ENCODE results near the gene DEPDC1B. TPM values are rescaled to one million over a fixed set of nuclear protein-coding genes. Genes with fewer than 3 reads are reported as not detected.
"Not testable (repeated sequence)": the region's sequence is repeated elsewhere in the genome, so short reads cannot be mapped to it uniquely, and the experiment has no call there.

DEPDC1B gene
- total RNA-seq, 1 experiment from 2014 or later: 39.4 TPM

- DNase-seq (ENCODE audit: extremely low read depth, low read depth): peak; percentile 9
Observed at GRCh38 chr5:60651872-60652620, 47.9 kb downstream of the DEPDC1B start.

- DNase-seq (ENCODE audit: extremely low read depth, low read depth): peak; percentile 59
Observed at GRCh38 chr5:60649288-60649917, 50.6 kb downstream of the DEPDC1B start.

- no peak for DNase-seq (ENCODE audit: extremely low read depth, low read depth)
Observed at GRCh38 chr5:60648175-60648574, 51.8 kb downstream of the DEPDC1B start.

GRCh38 chr5:60640901-60641300, 59.1 kb downstream of the DEPDC1B start:
- DNase-seq (ENCODE audit: extremely low read depth, low read depth): no peak

DNA sequence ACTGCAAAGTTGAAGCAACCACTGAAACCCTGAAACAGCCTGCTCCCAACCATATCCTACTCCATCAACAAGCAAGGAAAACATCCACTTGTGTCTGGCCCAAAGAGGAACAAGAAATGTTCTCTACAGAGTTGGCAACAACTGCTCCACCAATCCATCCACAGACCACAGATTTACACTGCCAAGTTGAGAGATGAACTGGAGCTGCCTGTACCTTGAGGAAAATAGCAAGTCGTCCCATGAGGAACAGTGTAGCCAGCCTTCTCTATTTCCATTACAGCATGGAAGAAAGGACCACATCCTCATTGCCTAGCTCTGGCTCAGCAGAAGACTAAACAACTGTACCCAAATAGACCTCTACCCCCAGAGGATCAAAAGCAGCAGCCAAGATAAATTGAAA, 60.4 kb downstream of the DEPDC1B start:
- no peak for DNase-seq (ENCODE audit: extremely low read depth, low read depth)

DNA sequence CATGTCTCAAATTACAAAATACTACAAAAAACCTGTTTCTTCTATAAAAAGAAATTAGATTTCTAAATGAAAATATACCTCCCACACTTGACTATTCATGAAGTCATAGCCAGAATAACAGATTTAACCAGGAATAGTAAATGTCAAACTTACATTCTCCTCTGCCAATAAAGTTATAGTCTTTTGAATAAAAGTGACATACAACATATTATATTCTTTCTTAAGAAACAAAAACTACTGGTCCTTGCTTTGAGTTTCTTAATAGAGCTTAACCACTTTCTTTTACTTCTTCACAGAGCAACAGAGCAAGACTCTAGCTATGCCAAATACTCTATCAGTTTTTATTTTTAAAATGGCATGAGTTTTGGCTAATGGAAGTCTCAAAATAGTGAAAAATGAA, 61.7 kb downstream of the DEPDC1B start:
- DNase-seq (ENCODE audit: extremely low read depth, low read depth): no peak

- no peak for DNase-seq (ENCODE audit: extremely low read depth, low read depth)
Observed at GRCh38 chr5:60636644-60637043, 63.3 kb downstream of the DEPDC1B start.

DNA sequence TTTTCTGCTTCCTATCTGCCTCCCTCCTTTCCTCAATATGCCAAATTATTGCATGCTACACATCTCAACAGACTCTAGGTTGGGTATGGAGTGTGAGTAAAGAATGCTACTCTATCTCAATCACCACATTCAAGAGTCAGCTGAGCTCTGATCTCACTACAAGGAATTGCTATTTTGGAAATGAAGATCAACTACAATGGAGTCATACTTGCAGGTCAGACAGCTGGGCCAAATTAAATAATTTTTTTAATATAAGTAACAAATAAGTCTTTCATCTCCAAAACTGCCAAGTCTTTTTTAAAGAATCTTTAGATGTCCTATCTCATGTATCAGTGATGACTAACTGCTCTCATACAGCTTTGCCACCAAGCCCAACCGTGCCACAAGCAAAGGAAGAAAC, 64.0 kb downstream of the DEPDC1B start:
- no peak for DNase-seq (ENCODE audit: extremely low read depth, low read depth)

GRCh38 chr5:60634051-60634450, 65.9 kb downstream of the DEPDC1B start:
- DNase-seq (ENCODE audit: extremely low read depth, low read depth): no peak

DNA sequence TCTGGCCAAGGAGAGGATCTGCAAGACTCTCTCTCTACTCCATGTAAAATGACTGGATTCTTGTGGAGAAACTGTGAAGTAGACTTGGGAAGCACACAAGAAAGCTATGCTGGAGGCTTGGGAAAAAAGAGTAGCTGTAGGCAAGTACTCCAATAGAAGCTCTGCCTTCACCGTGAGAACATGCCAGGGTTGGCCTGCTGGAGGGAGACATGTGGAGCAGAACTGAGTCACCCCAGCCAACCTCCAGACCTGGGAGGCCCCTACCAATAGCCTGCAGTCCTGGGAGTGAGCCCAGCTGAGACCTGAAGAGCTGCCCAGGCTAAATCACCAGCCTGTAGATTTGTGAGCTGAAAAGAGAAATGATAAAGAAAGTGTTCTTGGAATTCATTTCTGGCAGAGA, 66.6 kb downstream of the DEPDC1B start:
- no peak for DNase-seq (ENCODE audit: extremely low read depth, low read depth)

DNA sequence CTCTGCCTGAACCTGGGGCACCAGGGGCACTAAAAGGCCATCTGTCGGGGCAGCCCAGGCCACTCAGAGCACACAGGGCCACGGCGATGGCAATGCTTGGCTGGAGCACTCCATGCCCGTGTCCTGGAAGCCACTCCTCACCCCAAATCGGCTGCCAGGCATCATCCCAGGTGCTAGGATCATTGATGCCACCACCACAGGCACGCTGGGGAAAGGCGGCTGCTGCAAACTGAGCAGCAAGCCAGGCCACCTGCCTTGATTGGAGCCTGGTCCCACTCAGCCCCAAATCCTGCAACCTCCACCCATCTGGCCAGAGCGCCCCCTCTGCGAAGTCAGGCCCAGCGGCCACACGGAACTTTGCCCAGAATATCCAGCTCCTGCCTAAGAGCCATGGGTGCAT, 67.8 kb downstream of the DEPDC1B start:
- DNase-seq (ENCODE audit: extremely low read depth, low read depth): no peak

DNA sequence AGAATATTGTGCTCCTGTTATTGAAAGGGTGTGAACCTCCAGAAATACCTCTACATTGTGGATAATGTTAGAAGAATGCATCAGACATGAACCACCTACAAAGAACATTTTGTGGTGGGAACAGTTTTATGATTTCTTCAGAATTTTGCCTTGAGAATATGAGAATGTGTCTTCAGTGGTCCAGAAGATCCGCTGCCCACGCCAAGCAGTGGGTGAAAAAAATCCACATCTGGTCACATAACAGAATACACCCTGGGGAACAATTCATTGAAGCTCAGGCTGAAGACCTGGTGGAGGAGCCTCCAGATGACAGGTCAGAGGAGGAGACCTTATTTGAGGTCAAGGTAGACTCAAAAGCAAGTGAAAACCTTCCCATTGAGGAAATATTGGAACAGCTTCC, 69.1 kb downstream of the DEPDC1B start:
- no peak for DNase-seq (ENCODE audit: extremely low read depth, low read depth)

- no peak for DNase-seq (ENCODE audit: extremely low read depth, low read depth)
Observed at GRCh38 chr5:60630179-60630578, 69.8 kb downstream of the DEPDC1B start.

DNA sequence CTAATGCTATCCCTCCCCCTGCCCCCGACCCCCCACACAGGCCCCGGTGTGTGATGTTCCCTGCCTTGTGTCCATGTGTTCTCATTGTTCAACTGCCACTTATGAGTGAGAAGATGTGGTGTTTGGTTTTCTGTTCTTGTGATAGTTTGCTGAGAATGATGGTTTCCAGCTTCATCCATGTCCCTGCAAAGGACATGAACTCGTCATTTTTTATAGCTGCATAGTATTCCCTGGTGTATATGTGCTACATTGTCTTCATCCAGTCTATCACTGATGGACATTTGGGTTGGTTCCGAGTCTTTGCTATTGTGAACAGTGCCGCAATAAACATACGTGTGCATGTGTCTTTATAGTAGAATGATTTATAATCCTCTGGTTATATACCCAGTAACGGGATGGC, 75.1 kb downstream of the DEPDC1B start:
- DNase-seq (ENCODE audit: extremely low read depth, low read depth): not testable (repeated sequence)

DNA sequence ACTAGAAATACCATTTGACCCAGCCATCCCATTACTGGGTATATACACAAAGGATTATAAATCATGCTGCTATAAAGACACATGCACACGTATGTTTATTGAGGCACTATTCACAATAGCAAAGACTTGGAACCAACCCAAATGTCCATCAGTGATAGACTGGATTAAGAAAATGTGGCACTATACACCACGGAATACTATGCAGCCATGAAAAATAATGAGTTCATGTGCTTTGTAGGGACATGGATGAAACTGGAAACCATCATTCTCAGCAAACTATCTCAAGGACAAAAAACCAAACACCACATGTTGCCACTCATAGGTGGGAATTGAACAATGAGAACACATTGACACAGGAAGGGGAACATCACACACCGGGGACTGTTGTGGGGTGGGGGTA, 79.2 kb downstream of the DEPDC1B start:
- not testable (repeated sequence) for DNase-seq (ENCODE audit: extremely low read depth, low read depth)

GRCh38 chr5:60613826-60614225, 86.1 kb downstream of the DEPDC1B start:
- DNase-seq (ENCODE audit: extremely low read depth, low read depth): no peak

GRCh38 chr5:60611099-60611740, 88.7 kb downstream of the DEPDC1B start:
- DNase-seq (ENCODE audit: extremely low read depth, low read depth): no peak

- DNase-seq (ENCODE audit: extremely low read depth, low read depth): no peak
Observed at GRCh38 chr5:60604771-60605170, 95.2 kb downstream of the DEPDC1B start.

DNA sequence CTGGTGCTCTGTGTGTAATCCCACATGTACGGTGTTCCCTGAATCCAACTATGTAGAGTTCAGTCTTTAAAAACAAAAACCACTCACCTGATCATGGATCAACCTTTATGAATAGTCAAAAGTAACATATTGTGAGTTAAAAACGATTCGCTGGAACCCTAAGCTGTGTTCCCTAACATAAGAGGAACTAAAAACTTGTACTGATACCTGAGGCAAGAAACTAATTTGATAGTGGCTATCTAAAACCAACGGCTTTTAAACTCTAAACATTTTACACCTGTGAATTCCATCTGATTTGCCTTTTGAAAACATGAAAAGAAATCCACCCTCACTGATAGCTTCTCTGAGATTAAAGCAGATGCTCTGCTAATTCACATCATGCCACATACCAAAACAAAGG, 101.5 kb downstream of the DEPDC1B start:
- no peak for DNase-seq (ENCODE audit: extremely low read depth, low read depth)

- DNase-seq (ENCODE audit: extremely low read depth, low read depth): no peak
Observed at GRCh38 chr5:60597572-60598320, 102.2 kb downstream of the DEPDC1B start.

All from NCI-H460 (cell line).